DOHH2 (cell line): Measurements from ENCODE around the gene LIM2.
A peak's percentile ranks its signal among the peaks of the same experiment; 100 is the strongest.

Experiments used
- H3F3A ChIP-seq: fragments of 200-600 bp; sonication (generic), shearing (Covaris generic); 2 replicates; pipeline ENCODE4 v1.6.0; 2016; ENCODE audit warnings: antibody characterized with exemption, mild to moderate bottlenecking; ENCODE audit not compliant: control insufficient read depth, insufficient read depth
- H3K27ac ChIP-seq: fragments of 200-600 bp; sonication (generic); 2 replicates; pipeline ENCODE4 v1.5.1; 2014; ENCODE audit warnings: low read depth, mild to moderate bottlenecking, low read length, moderate library complexity
- H3K27me3 ChIP-seq: fragments of 200-600 bp; sonication (generic); 2 replicates; pipeline ENCODE4 v1.6.1; 2014; ENCODE audit warnings: mild to moderate bottlenecking, low read length, mixed read lengths; ENCODE audit not compliant: control insufficient read depth
- H3K36me3 ChIP-seq: fragments of 200-600 bp; sonication (generic); 2 replicates; pipeline ENCODE4 v1.6.1; 2014; ENCODE audit warnings: mild to moderate bottlenecking, low read length, moderate library complexity, mixed read lengths; ENCODE audit not compliant: control insufficient read depth
- H3K4me1 ChIP-seq: fragments of 200-600 bp; sonication (generic); 2 replicates; pipeline ENCODE4 v1.6.1; 2014; ENCODE audit warnings: mild to moderate bottlenecking, low read length, mixed read lengths; ENCODE audit not compliant: control insufficient read depth
- H3K4me2 ChIP-seq: fragments of 200-600 bp; sonication (generic); 2 replicates; pipeline ENCODE4 v1.6.0; 2014; ENCODE audit warnings: mild to moderate bottlenecking, low read length, moderate library complexity
- H3K4me3 ChIP-seq: fragments of 200-600 bp; sonication (generic); 2 replicates; pipeline ENCODE4 v1.5.1; 2014; ENCODE audit warnings: mild to moderate bottlenecking, low read length, mixed read lengths
- H3K79me2 ChIP-seq: fragments of 200-600 bp; sonication (generic); 2 replicates; pipeline ENCODE4 v1.6.1; 2014; ENCODE audit warnings: mild to moderate bottlenecking, low read length, mixed read lengths; ENCODE audit not compliant: control insufficient read depth
- H3K9me2 ChIP-seq: fragments of 200-600 bp; sonication (generic); replicated peaks from 2 replicates; pipeline ENCODE4 v1.6.1; 2014; ENCODE audit warnings: mild to moderate bottlenecking, low read length, mixed read lengths; ENCODE audit not compliant: control insufficient read depth
- H3K9me3 ChIP-seq: fragments of 200-600 bp; sonication (generic); 2 replicates; pipeline ENCODE4 v1.6.1; 2014; ENCODE audit warnings: antibody characterized with exemption, low read length, mixed read lengths; ENCODE audit not compliant: control insufficient read depth, insufficient read depth
- H4K20me1 ChIP-seq: fragments of 200-600 bp; sonication (generic); 2 replicates; pipeline ENCODE4 v1.6.0; 2014; ENCODE audit warnings: low read depth, mild to moderate bottlenecking, antibody characterized with exemption, low read length, moderate library complexity; ENCODE audit not compliant: control insufficient read depth, insufficient read depth
- CTCF ChIP-seq: fragments of 200-600 bp; sonication (generic); IDR thresholded peaks from one replicate; pipeline ENCODE4 v1.5.1; 2014; ENCODE audit warnings: antibody characterized with exemption, mild to moderate bottlenecking, low read depth, low read length; ENCODE audit not compliant: poor library complexity, severe bottlenecking
- EZH2phosphoT487 ChIP-seq: fragments of 200-600 bp; sonication (generic); IDR thresholded peaks from 2 replicates; pipeline ENCODE4 v1.6.1; 2017; ENCODE audit warnings: borderline replicate concordance, mild to moderate bottlenecking, antibody characterized with exemption, low read length, moderate library complexity, mixed read lengths

Gene LIM2

GRCh38 chr19:51341066-51341465 is 46.7 kb downstream of the LIM2 start:
- TF ChIP-seq CTCF = no peak
- TF ChIP-seq EZH2phosphoT487 = no peak
- peaks cover 17% of the 10 kb centered on the region for H3K4me1 ChIP-seq
- no peak overlapping the region for H3K27ac ChIP-seq
- H3K79me2 ChIP-seq = no peaks in the 10 kb centered on the region
- no peaks in the 10 kb centered on the region for H3K9me3 ChIP-seq
- H4K20me1 ChIP-seq = no peaks in the 10 kb centered on the region
- H3K9me2 ChIP-seq = no peaks in the 10 kb centered on the region
- peaks cover under 1% of the 10 kb centered on the region; the same call in 1 of the 2 replicates for H3K36me3 ChIP-seq
- H3K4me2 ChIP-seq = no peak overlapping the region
- peaks cover 5% of the 10 kb centered on the region; the same call in 1 of the 2 replicates for H3F3A ChIP-seq
- peaks cover 2% of the 10 kb centered on the region; the same call in 1 of the 2 replicates for H3K27me3 ChIP-seq
- no peak overlapping the region for H3K4me3 ChIP-seq

GRCh38 chr19:51339687-51340656 is 47.8 kb downstream of the LIM2 start:
- Histone ChIP-seq H3F3A (peaks cover 5% of the 10 kb centered on the region; the same call in 1 of the 2 replicates), H3K9me3 (no peaks in the 10 kb centered on the region), H3K79me2 (no peaks in the 10 kb centered on the region), H3K9me2 (no peaks in the 10 kb centered on the region), H4K20me1 (no peaks in the 10 kb centered on the region), H3K27me3 (peaks cover 2% of the 10 kb centered on the region; the same call in 1 of the 2 replicates), H3K36me3 (no peaks in the 10 kb centered on the region; the same call in 1 of the 2 replicates), H3K4me3 (peak overlapping the region; percentile 77), H3K4me2 (peak overlapping the region; percentile 80), H3K27ac (no peak overlapping the region), H3K4me1 (peaks cover 16% of the 10 kb centered on the region)
- TF ChIP-seq CTCF (no peak), EZH2phosphoT487 (no peak)

- Histone ChIP-seq H3K9me3 (no peaks in the 10 kb centered on the region), H3K4me3 (peak overlapping the region; percentile 77), H3K27me3 (peaks cover 2% of the 10 kb centered on the region; the same call in 1 of the 2 replicates), H3K9me2 (no peaks in the 10 kb centered on the region), H3K79me2 (no peaks in the 10 kb centered on the region), H3K4me2 (peak overlapping the region; percentile 80), H3K27ac (no peak overlapping the region), H4K20me1 (no peaks in the 10 kb centered on the region), H3K4me1 (peaks cover 12% of the 10 kb centered on the region), H3K36me3 (no peaks in the 10 kb centered on the region), H3F3A (peaks cover 5% of the 10 kb centered on the region; the same call in 1 of the 2 replicates)
- TF ChIP-seq EZH2phosphoT487 (no peak), CTCF (no peak)
Observed at GRCh38 chr19:51339313-51339686, 48.5 kb downstream of the LIM2 start.
